HCT116 (cell line): ENCODE data around the gene KIR3DL2. TPM values are rescaled to one million over a fixed set of nuclear protein-coding genes. Genes with fewer than 3 reads are reported as not detected.
"Not testable (repeated sequence)": the region's sequence is repeated elsewhere in the genome, so short reads cannot be mapped to it uniquely, and the experiment has no call there.

Experiments used
- ATAC-seq: fragments of 200-7000 bp; cut with Tn5 transposase; 2 replicates; pipeline ENCODE4 v1.9.1; 2020; ENCODE audit warnings: mild to moderate bottlenecking, moderate library complexity
- BruUV-seq: library from RNA; stranded (reverse); fragments of 400-500 nt; replicated peaks from 2 replicates; lab custom pipeline; 2021; lab: Mats Ljungman, UMichigan
- CTCF ChIA-PET: fragments of 300-600 bp; sonication (Branson Sonifier 250); formaldehyde crosslinking; loops from one replicate; lab custom pipeline; 2021; ENCODE audit warnings: antibody characterized with exemption; lab: Charles Lee
- POLR2A ChIA-PET: fragments of 300-600, 350-600 bp; sonication (Branson Sonifier 250); formaldehyde crosslinking; loops from one replicate; lab custom pipeline; 2021; ENCODE audit warnings: antibody characterized with exemption; lab: Charles Lee
- RAD21 ChIA-PET, 2 experiments: fragments of 300-600 bp; sonication (Branson Sonifier 250); formaldehyde crosslinking; loops; one replicate each; lab custom pipeline; 2023; ENCODE audit warnings: low total read pairs in 2 of 2; ENCODE audit not compliant: uncharacterized antibody in 2 of 2, unreplicated experiment in 2 of 2, low non-redundant PET in 1 of 2; lab: Charles Lee
- DNase-seq: peaks from one replicate; pipeline ENCODE4 v3.0.0-alpha.2; 2010; ENCODE audit warnings: low read depth, low spot score
- H2AFZ ChIP-seq: fragments of 200-600 bp; shearing (Covaris generic), sonication (generic); 2 replicates; pipeline ENCODE4 v1.6.1; 2017; ENCODE audit warnings: low read depth, mixed run types, mixed read lengths, antibody characterized with exemption, low read length; ENCODE audit not compliant: poor library complexity, severe bottlenecking
- H3K27ac ChIP-seq: 2 replicates; pipeline ENCODE4 v1.5.1; 2012; ENCODE audit warnings: low read depth, low read length
- H3K27me3 ChIP-seq: fragments of 200-600 bp; sonication (generic); 2 replicates; pipeline ENCODE4 v1.6.1; 2016; ENCODE audit warnings: mixed run types, low read length, mixed read lengths; ENCODE audit not compliant: insufficient read depth
- H3K36me3 ChIP-seq, 2 experiments: fragments of 200-500 bp in 1 of 2; fragments of 200-600 bp in 1 of 2; sonication (Bioruptor generic) in 1 of 2; sonication (generic) in 1 of 2; 2 replicates each; pipeline versions ENCODE4 v1.5.1 to v1.6.1; 2014 to 2016; ENCODE audit warnings: low read length in 2 of 2, inconsistent platforms in 1 of 2, mixed read lengths in 1 of 2, mixed run types in 1 of 2; ENCODE audit not compliant: insufficient read depth in 2 of 2, control insufficient read depth in 1 of 2
- H3K4me1 ChIP-seq, 2 experiments: fragments of 200-600 bp in 1 of 2; sonication (generic) in 1 of 2; 2 replicates each; pipeline versions ENCODE4 v1.5.1 to v1.6.1; 2012 to 2017; ENCODE audit warnings: low read length in 2 of 2, inconsistent platforms in 1 of 2, mild to moderate bottlenecking in 1 of 2, mixed read lengths in 1 of 2, mixed run types in 1 of 2, moderate library complexity in 1 of 2; ENCODE audit not compliant: insufficient read depth in 2 of 2, control insufficient read depth in 1 of 2
- H3K4me2 ChIP-seq: fragments of 200-600 bp; sonication (generic); 2 replicates; pipeline ENCODE4 v1.6.1; 2017; ENCODE audit warnings: mixed run types, low read length, mixed read lengths
- H3K4me3 ChIP-seq, 2 experiments: fragments of 200-600 bp in 1 of 2; sonication (generic) in 1 of 2; replicated peaks in 1 of 2; 2 replicates each; pipeline ENCODE4 v1.5.1; 2011 to 2016; ENCODE audit warnings: low read length in 2 of 2, control low read depth in 1 of 2, low read depth in 1 of 2, mild to moderate bottlenecking in 1 of 2, mixed read lengths in 1 of 2, mixed run types in 1 of 2
- H3K79me2 ChIP-seq: fragments of 200-600 bp; sonication (generic); 2 replicates; pipeline ENCODE4 v1.6.1; 2017; ENCODE audit warnings: mild to moderate bottlenecking, mixed run types, low read length, moderate library complexity, mixed read lengths; ENCODE audit not compliant: insufficient read depth
- H3K9ac ChIP-seq: fragments of 200-600 bp; sonication (generic); 2 replicates; pipeline ENCODE4 v1.6.1; 2016; ENCODE audit warnings: low read length, mixed read lengths
- H3K9me2 ChIP-seq: fragments of 200-600 bp; sonication (generic), shearing (Covaris generic); 2 replicates; pipeline ENCODE4 v1.6.1; 2017; ENCODE audit warnings: mixed run types, mild to moderate bottlenecking, moderate library complexity; ENCODE audit not compliant: insufficient read depth
- H3K9me3 ChIP-seq, 2 experiments: fragments of 200-500 bp in 1 of 2; fragments of 200-600 bp in 1 of 2; sonication (Bioruptor generic) in 1 of 2; sonication (generic) in 1 of 2; 2 replicates each; pipeline ENCODE4 v1.6.1; 2014 to 2017; ENCODE audit warnings: low read length in 2 of 2, mixed read lengths in 2 of 2, inconsistent platforms in 1 of 2, low read depth in 1 of 2, mild to moderate bottlenecking in 1 of 2, mixed run types in 1 of 2, moderate library complexity in 1 of 2; ENCODE audit not compliant: control insufficient read depth in 1 of 2, insufficient read depth in 1 of 2
- H4K20me1 ChIP-seq: fragments of 200-600 bp; sonication (generic), shearing (Covaris generic); 2 replicates; pipeline ENCODE4 v1.6.1; 2017; ENCODE audit warnings: mixed run types, mild to moderate bottlenecking, moderate library complexity; ENCODE audit not compliant: insufficient read depth
- intact Hi-C: fragments of 100-400 bp; cut with micrococcal nuclease; formaldehyde crosslinking; loops from 2 replicates; pipeline ENCODE4 v1.10.0; 2022
- total RNA-seq: library from RNA; stranded (reverse); gene quantifications from one replicate; pipeline ENCODE4 v1.2.1, GENCODE V29; 2021; ENCODE audit not compliant: unreplicated experiment

The KIR3DL2 gene
- total RNA-seq, 1 experiment from 2014 or later, result not detected

DNA sequence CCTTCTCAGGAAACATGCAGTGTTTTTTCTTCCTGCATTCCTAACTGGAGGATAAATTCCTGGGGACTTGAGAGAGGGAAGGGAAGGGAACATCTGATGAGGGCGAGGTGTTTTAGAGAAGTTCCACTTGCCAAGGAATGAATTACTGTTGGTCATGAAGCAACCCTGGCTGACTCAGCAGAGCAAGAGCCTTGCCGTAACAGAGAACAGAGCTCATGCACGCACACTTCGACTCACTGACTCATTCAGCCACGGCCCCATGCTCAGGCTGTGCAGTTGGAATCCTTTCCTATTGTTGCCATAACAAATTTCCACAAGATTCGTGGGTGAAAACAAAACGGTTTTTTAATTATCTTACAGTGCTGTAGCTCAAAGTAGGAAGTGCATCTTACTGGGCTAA, 24.9 kb upstream of the KIR3DL2 start:
- POLR2A ChIA-PET, intact Hi-C loops: not testable (repeated sequence)

GRCh38 chr19:54828064-54828463, 22.2 kb upstream of the KIR3DL2 start:
- peaks cover 12% of the 10 kb centered on the region; the same call in 1 of the 2 replicates for H3K27me3 ChIP-seq
- POLR2A ChIA-PET, H2AFZ ChIP-seq, ATAC-seq, H3K4me3 ChIP-seq, CTCF ChIA-PET, H3K36me3 ChIP-seq, H3K4me1 ChIP-seq, DNase-seq, H3K9me3 ChIP-seq, BruUV-seq, H3K79me2 ChIP-seq, H3K9ac ChIP-seq, RAD21 ChIA-PET, H3K4me2 ChIP-seq, H3K27ac ChIP-seq, H3K9me2 ChIP-seq, intact Hi-C loops, H4K20me1 ChIP-seq: not testable (repeated sequence)

More for the DNA sequence above, 24.9 kb upstream of the KIR3DL2 start:
- BruUV-seq, H2AFZ ChIP-seq, H3K36me3 ChIP-seq, RAD21 ChIA-PET, H3K9me2 ChIP-seq, H3K27ac ChIP-seq, H3K4me2 ChIP-seq, H3K9me3 ChIP-seq, H3K4me1 ChIP-seq, H3K4me3 ChIP-seq, DNase-seq, H3K9ac ChIP-seq, H4K20me1 ChIP-seq, H3K79me2 ChIP-seq, CTCF ChIA-PET, ATAC-seq: not testable (repeated sequence)
- H3K27me3 ChIP-seq, result peaks cover 20% of the 10 kb centered on the region; the same call in 1 of the 2 replicates

GRCh38 chr19:54832496-54832895, 17.7 kb upstream of the KIR3DL2 start, which contains the start of gene KIR2DS4:
TSS of gene KIR2DS4 (plus strand) at chr19:54832676.
- POLR2A ChIA-PET, H4K20me1 ChIP-seq, H3K4me2 ChIP-seq, H3K27ac ChIP-seq, H3K27me3 ChIP-seq, RAD21 ChIA-PET, intact Hi-C loops, CTCF ChIA-PET, H2AFZ ChIP-seq, H3K79me2 ChIP-seq, H3K9me2 ChIP-seq, ATAC-seq, BruUV-seq, H3K4me3 ChIP-seq, DNase-seq, H3K9me3 ChIP-seq, H3K36me3 ChIP-seq, H3K4me1 ChIP-seq, H3K9ac ChIP-seq: not testable (repeated sequence)

- RAD21 ChIA-PET, H2AFZ ChIP-seq, DNase-seq, H3K9ac ChIP-seq, H3K4me3 ChIP-seq, POLR2A ChIA-PET, H3K79me2 ChIP-seq, H3K4me2 ChIP-seq, ATAC-seq, intact Hi-C loops, H3K4me1 ChIP-seq, H3K36me3 ChIP-seq, H4K20me1 ChIP-seq, BruUV-seq, CTCF ChIA-PET, H3K9me2 ChIP-seq, H3K9me3 ChIP-seq, H3K27ac ChIP-seq, H3K27me3 ChIP-seq: not testable (repeated sequence)
Measured at GRCh38 chr19:54835126-54835525, 15.1 kb upstream of the KIR3DL2 start.
